OCI-LY7 (cell line): ENCODE measurements around the gene CENPP. TPM values are rescaled to one million over a fixed set of nuclear protein-coding genes. Genes with fewer than 3 reads are reported as not detected.

Source experiments
- BruUV-seq: library from RNA; stranded (reverse); fragments of 400-500 nt; replicated peaks from 2 replicates; lab custom pipeline; 2021; lab: Mats Ljungman, UMichigan
- CTCF ChIA-PET: fragments of 300-600 bp; sonication (Branson Sonifier 250); formaldehyde crosslinking; loops from one replicate; lab custom pipeline; 2022; ENCODE audit warnings: antibody characterized with exemption; ENCODE audit not compliant: unreplicated experiment; lab: Charles Lee
- POLR2A ChIA-PET: fragments of 300-600 bp; sonication (Branson Sonifier 250); formaldehyde crosslinking; loops from one replicate; lab custom pipeline; 2022; ENCODE audit warnings: antibody characterized with exemption; lab: Charles Lee
- DNase-seq: peaks from one replicate; pipeline ENCODE4 v3.0.0-alpha.2; 2015; ENCODE audit warnings: low spot score
- H2AFZ ChIP-seq: fragments of 200-600 bp; sonication (generic), shearing (Covaris generic); 2 replicates; pipeline ENCODE4 v1.6.1; 2014; ENCODE audit warnings: mild to moderate bottlenecking, antibody characterized with exemption, low read length, moderate library complexity
- H3K27ac ChIP-seq: fragments of 200-600 bp; sonication (generic); 2 replicates; pipeline ENCODE4 v1.5.1; 2014; ENCODE audit warnings: mixed run types, low read depth, mild to moderate bottlenecking, moderate library complexity, low read length, inconsistent platforms; ENCODE audit not compliant: poor library complexity, severe bottlenecking
- H3K36me3 ChIP-seq: fragments of 200-600 bp; sonication (generic); 2 replicates; pipeline ENCODE4 v1.6.1; 2014; ENCODE audit warnings: mild to moderate bottlenecking, antibody characterized with exemption, low read length, moderate library complexity, mixed read lengths; ENCODE audit not compliant: insufficient read depth
- H3K4me1 ChIP-seq: fragments of 200-600 bp; sonication (generic); 2 replicates; pipeline ENCODE4 v1.5.1; 2014; ENCODE audit warnings: mild to moderate bottlenecking, low read length; ENCODE audit not compliant: insufficient read depth, poor library complexity, severe bottlenecking
- H3K4me2 ChIP-seq: fragments of 200-600 bp; sonication (generic); 2 replicates; pipeline ENCODE4 v1.6.1; 2014; ENCODE audit warnings: mild to moderate bottlenecking, low read length
- H3K4me3 ChIP-seq: fragments of 200-600 bp; sonication (generic); 2 replicates; pipeline ENCODE4 v1.5.1; 2014; ENCODE audit warnings: mild to moderate bottlenecking, low read depth, low read length; ENCODE audit not compliant: poor library complexity, severe bottlenecking
- H3K79me2 ChIP-seq: fragments of 200-600 bp; sonication (generic); 2 replicates; pipeline ENCODE4 v1.6.1; 2016; ENCODE audit warnings: low read depth, mild to moderate bottlenecking, low read length, moderate library complexity, mixed read lengths; ENCODE audit not compliant: insufficient read depth
- H3K9me2 ChIP-seq: fragments of 200-600 bp; sonication (generic); 2 replicates; pipeline ENCODE4 v1.6.1; 2016; ENCODE audit warnings: mild to moderate bottlenecking, low read length, mixed read lengths; ENCODE audit not compliant: insufficient read depth
- H3K9me3 ChIP-seq: fragments of 200-600 bp; sonication (generic); 2 replicates; pipeline ENCODE4 v1.6.1; 2014; ENCODE audit warnings: mild to moderate bottlenecking, mixed run types, low read length, mixed read lengths
- H4K20me1 ChIP-seq: fragments of 200-600 bp; sonication (generic); 2 replicates; pipeline ENCODE4 v1.6.1; 2014; ENCODE audit warnings: mild to moderate bottlenecking, antibody characterized with exemption, low read length, moderate library complexity, mixed read lengths; ENCODE audit not compliant: insufficient read depth
- EZH2phosphoT487 ChIP-seq: fragments of 200-600 bp; sonication (generic); IDR thresholded peaks from 2 replicates; pipeline ENCODE4 v1.6.1; 2018; ENCODE audit warnings: low read depth, borderline replicate concordance, mild to moderate bottlenecking, mixed run types, antibody characterized with exemption, low read length, moderate library complexity, mixed read lengths
- intact Hi-C: fragments of 100-400 bp; cut with micrococcal nuclease; formaldehyde crosslinking; loops from one replicate; pipeline ENCODE4 v1.10.0; 2022; ENCODE audit not compliant: unreplicated experiment
- total RNA-seq, 2 experiments: library from RNA; depleted of rRNA in 1 of 2; stranded (reverse); fragments of >200 nt in 1 of 2; shearing (Covaris generic) in 1 of 2; gene quantifications; 2 replicates each; pipeline ENCODE4 v1.2.3, GENCODE V29; 2014 to 2022
- TF ChIP-seq, protein P1 (sequence below): fragments of 200-600 bp; sonication (generic); conservative IDR thresholded peaks from 2 replicates; pipeline ENCODE4 v1.5.1; 2014; ENCODE audit warnings: mild to moderate bottlenecking, antibody characterized with exemption, low read length, moderate library complexity, mixed read lengths

The CENPP gene
- total RNA-seq, 2 experiments from 2014 or later: 25.4 to 30.9 TPM

GRCh38 chr9:92308893-92309292 is 16.9 kb upstream of the CENPP start:
- Histone ChIP-seq H4K20me1 (peaks cover 5% of the 10 kb centered on the region; the same call in 1 of the 2 replicates), H2AFZ (no peak overlapping the region), H3K9me3 (no peaks in the 10 kb centered on the region), H3K9me2 (no peaks in the 10 kb centered on the region), H3K4me1 (no peaks in the 10 kb centered on the region), H3K27ac (no peak overlapping the region), H3K4me2 (no peak overlapping the region), H3K36me3 (peaks cover 95% of the 10 kb centered on the region), H3K79me2 (peaks cover 7% of the 10 kb centered on the region; the same call in 1 of the 2 replicates), H3K4me3 (no peak overlapping the region)
- DNase-seq: no peak
- no TSS peak for BruUV-seq
- no peak for TF ChIP-seq EZH2phosphoT487
- TF ChIP-seq, protein P1, sequence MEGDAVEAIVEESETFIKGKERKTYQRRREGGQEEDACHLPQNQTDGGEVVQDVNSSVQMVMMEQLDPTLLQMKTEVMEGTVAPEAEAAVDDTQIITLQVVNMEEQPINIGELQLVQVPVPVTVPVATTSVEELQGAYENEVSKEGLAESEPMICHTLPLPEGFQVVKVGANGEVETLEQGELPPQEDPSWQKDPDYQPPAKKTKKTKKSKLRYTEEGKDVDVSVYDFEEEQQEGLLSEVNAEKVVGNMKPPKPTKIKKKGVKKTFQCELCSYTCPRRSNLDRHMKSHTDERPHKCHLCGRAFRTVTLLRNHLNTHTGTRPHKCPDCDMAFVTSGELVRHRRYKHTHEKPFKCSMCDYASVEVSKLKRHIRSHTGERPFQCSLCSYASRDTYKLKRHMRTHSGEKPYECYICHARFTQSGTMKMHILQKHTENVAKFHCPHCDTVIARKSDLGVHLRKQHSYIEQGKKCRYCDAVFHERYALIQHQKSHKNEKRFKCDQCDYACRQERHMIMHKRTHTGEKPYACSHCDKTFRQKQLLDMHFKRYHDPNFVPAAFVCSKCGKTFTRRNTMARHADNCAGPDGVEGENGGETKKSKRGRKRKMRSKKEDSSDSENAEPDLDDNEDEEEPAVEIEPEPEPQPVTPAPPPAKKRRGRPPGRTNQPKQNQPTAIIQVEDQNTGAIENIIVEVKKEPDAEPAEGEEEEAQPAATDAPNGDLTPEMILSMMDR: no peak
- ChIA-PET CTCF (no interaction called here), POLR2A (interaction anchor here (1.0 kb wide), 1 partner anchor 9 kb away, joined by 5 read pairs; no protein-coding TSS in a partner anchor)
- intact Hi-C loops: no loop called here

DNA sequence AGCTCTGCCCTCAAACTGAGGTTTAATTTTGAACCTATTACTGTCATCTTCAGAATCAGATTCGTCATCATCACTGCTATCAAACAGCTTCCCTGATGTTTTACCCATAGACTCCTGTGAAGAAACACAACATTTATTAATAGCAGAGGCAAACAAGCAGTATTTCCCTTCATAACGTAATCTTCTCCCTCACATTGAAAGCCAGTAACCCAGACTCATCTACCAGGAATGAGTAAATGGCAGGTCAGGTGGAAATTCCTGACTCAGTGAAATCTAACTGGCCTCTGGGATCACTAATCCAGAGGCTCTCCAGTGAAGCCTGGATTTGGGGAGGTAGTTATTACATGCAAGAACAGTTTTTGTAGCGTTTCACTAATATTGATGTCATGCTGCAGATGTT is 15.2 kb upstream of the CENPP start:
- peaks cover 95% of the 10 kb centered on the region for H3K36me3 ChIP-seq
- no peak overlapping the region for H3K4me2 ChIP-seq
- H2AFZ ChIP-seq: no peak overlapping the region
- H3K79me2 ChIP-seq: peaks cover 7% of the 10 kb centered on the region; the same call in 1 of the 2 replicates
- no peak for TF ChIP-seq EZH2phosphoT487
- TF ChIP-seq, protein P1: no peak
- peaks cover 5% of the 10 kb centered on the region for H4K20me1 ChIP-seq
- DNase-seq: no peak
- H3K27ac ChIP-seq: no peak overlapping the region
- H3K4me3 ChIP-seq: no peak overlapping the region
- intact Hi-C loops: no loop called here
- POLR2A ChIA-PET: no interaction called here
- no peaks in the 10 kb centered on the region for H3K9me3 ChIP-seq
- BruUV-seq: no TSS peak
- CTCF ChIA-PET: no interaction called here
- H3K4me1 ChIP-seq: no peaks in the 10 kb centered on the region
- H3K9me2 ChIP-seq: no peaks in the 10 kb centered on the region

DNA sequence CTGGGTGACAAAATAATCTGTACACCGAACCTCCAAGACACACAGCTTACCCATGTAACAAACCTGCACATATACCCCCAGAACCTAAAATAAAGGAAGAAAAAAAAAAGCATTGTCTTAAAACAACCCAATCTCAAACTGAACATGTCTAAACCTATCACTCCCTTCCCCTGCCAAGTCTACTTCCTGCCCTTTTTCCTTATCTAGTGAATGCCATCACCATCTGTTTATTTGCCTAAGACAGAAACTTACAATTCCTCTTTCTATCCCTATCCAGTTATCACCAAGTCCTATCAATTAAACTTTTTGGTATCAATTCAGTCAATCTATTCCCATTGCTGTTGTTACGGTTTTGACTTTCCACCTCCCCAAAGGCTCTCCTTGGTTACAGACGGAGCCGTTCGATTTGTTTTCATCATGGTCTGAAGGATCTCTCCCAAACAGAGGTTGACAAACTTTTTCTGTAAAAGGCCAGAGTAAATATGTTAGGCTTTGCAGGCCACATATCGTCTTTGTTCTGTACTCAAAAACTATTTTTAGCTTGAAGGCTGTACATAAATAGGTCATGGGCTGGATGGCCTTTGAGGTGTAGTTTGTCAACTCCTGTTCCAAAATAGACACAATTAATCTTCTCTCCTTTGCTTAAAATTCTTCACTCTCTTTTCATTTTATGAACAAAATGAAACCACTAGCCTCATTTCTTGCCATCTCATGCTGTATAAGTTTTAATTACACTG is 12.7 kb upstream of the CENPP start:
- no peak for DNase-seq
- Histone ChIP-seq H3K79me2 (peaks cover 7% of the 10 kb centered on the region; the same call in 1 of the 2 replicates), H3K4me2 (no peak overlapping the region), H3K4me3 (no peak overlapping the region), H3K36me3 (peaks cover 93% of the 10 kb centered on the region), H3K9me3 (no peaks in the 10 kb centered on the region), H2AFZ (no peak overlapping the region), H4K20me1 (peaks cover 5% of the 10 kb centered on the region), H3K9me2 (no peaks in the 10 kb centered on the region), H3K27ac (no peak overlapping the region), H3K4me1 (no peaks in the 10 kb centered on the region)
- TF ChIP-seq, protein P1: no peak
- no peak for TF ChIP-seq EZH2phosphoT487
- intact Hi-C loops: no loop called here
- ChIA-PET POLR2A (interaction anchor here (0.6 to 1.2 kb wide), 4 partner anchors 8 to 326 kb away, joined by 3 to 6 read pairs (median 4); no protein-coding TSS in a partner anchor), CTCF (no interaction called here)
- no TSS peak for BruUV-seq
